Epidermal melanocyte (primary cell): ENCODE results near the gene NANS.
"Not testable (repeated sequence)": the region's sequence is repeated elsewhere in the genome, so short reads cannot be mapped to it uniquely, and the experiment has no call there.

Source experiments
- DNase-seq: peaks from one replicate; pipeline ENCODE4 v3.0.0; 2011; ENCODE audit warnings: low spot score; ENCODE audit not compliant: insufficient read length

The NANS gene

GRCh38 chr9:98076514-98076890 lies 20.0 kb downstream of the NANS start:
- DNase-seq = not testable (repeated sequence)

- no peak for DNase-seq
Observed at GRCh38 chr9:98078895-98079294, 22.4 kb downstream of the NANS start.

GRCh38 chr9:98080326-98080725 lies 23.8 kb downstream of the NANS start:
- no peak for DNase-seq

- no peak for DNase-seq
Observed at GRCh38 chr9:98080780-98081179, 24.2 kb downstream of the NANS start.

- no peak for DNase-seq
Observed at GRCh38 chr9:98081477-98082219, 25.1 kb downstream of the NANS start.

- no peak for DNase-seq
Observed at GRCh38 chr9:98083061-98083501, 26.5 kb downstream of the NANS start.

GRCh38 chr9:98083566-98084183 lies 27.1 kb downstream of the NANS start:
- no peak for DNase-seq

- DNase-seq = no peak
Observed at GRCh38 chr9:98084396-98084795, 27.9 kb downstream of the NANS start.

GRCh38 chr9:98085058-98085457 lies 28.5 kb downstream of the NANS start:
- no peak for DNase-seq

- DNase-seq = no peak
Observed at GRCh38 chr9:98085944-98086343, 29.4 kb downstream of the NANS start.

GRCh38 chr9:98086461-98086860 lies 29.9 kb downstream of the NANS start:
- no peak for DNase-seq

GRCh38 chr9:98087420-98088354 lies 31.2 kb downstream of the NANS start:
- no peak for DNase-seq

GRCh38 chr9:98090674-98091073 lies 34.1 kb downstream of the NANS start:
- DNase-seq = not testable (repeated sequence)

- DNase-seq = no peak
Observed at GRCh38 chr9:98091735-98092612, 35.4 kb downstream of the NANS start.

GRCh38 chr9:98092613-98092931 lies 36.0 kb downstream of the NANS start:
- no peak for DNase-seq

- DNase-seq = no peak
Observed at GRCh38 chr9:98094316-98094715, 37.8 kb downstream of the NANS start.

- DNase-seq = no peak
Observed at GRCh38 chr9:98094851-98095250, 38.3 kb downstream of the NANS start.

GRCh38 chr9:98095401-98095800 lies 38.9 kb downstream of the NANS start:
- DNase-seq = no peak

- DNase-seq = no peak
Observed at GRCh38 chr9:98096091-98096490, 39.6 kb downstream of the NANS start.

- DNase-seq = no peak
Observed at GRCh38 chr9:98097836-98098235, 41.3 kb downstream of the NANS start.

- DNase-seq = no peak
Observed at GRCh38 chr9:98099346-98099745, 42.8 kb downstream of the NANS start.
